Effector memory CD4-positive, alpha-beta T cell (primary cell): Measurements from ENCODE around the gene CLEC18C.
"Not testable (repeated sequence)": the region's sequence is repeated elsewhere in the genome, so short reads cannot be mapped to it uniquely, and the experiment has no call there.

Experiments
- DNase-seq, 3 donors: peaks; one replicate each; pipeline ENCODE4 v3.0.0-alpha.2; 2020
- H3K27ac ChIP-seq: 2 replicates; pipeline ENCODE4 v1.7.0; 2013; ENCODE audit warnings: mild to moderate bottlenecking, low read length, moderate library complexity; ENCODE audit not compliant: insufficient read depth, poor library complexity, severe bottlenecking
- H3K27me3 ChIP-seq: replicated peaks from 2 replicates; pipeline ENCODE4 v1.7.0; 2013; ENCODE audit warnings: mild to moderate bottlenecking, low read length; ENCODE audit not compliant: insufficient read depth, control insufficient read depth, poor library complexity, severe bottlenecking
- H3K36me3 ChIP-seq: 2 replicates; pipeline ENCODE4 v1.7.0; 2013; ENCODE audit warnings: mild to moderate bottlenecking, low read length, moderate library complexity; ENCODE audit not compliant: control insufficient read depth, insufficient read depth
- H3K4me1 ChIP-seq: 2 replicates; pipeline ENCODE4 v1.7.0; 2013; ENCODE audit warnings: low read length, mild to moderate bottlenecking; ENCODE audit not compliant: control insufficient read depth, insufficient read depth, poor library complexity, severe bottlenecking
- H3K4me3 ChIP-seq: 2 replicates; pipeline ENCODE4 v1.7.0; 2013; ENCODE audit warnings: low read length, low read depth, mild to moderate bottlenecking; ENCODE audit not compliant: insufficient read depth, poor library complexity, severe bottlenecking
- H3K9me3 ChIP-seq: 2 replicates; pipeline ENCODE4 v1.7.0; 2013; ENCODE audit warnings: mild to moderate bottlenecking, low read length, moderate library complexity; ENCODE audit not compliant: control insufficient read depth

The CLEC18C gene

DNA sequence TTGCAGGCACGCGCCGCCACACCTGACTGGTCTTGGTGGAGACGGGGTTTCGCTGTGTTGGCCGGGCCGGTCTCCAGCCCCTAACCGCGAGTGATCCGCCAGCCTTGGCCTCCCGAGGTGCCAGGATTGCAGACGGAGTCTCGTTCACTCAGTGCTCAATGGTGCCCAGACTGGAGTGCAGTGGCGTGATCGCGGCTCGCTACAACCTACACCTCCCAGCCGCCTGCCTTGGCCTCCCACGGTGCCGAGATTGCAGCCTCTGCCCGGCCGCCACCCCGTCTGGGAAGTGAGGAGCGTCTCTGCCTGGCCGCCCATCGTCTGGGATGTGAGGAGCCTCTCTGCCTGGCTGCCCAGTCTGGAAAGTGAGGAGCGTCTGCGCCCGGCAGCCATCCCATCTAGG, 30.4 kb downstream of the CLEC18C start:
- not testable (repeated sequence) for H3K4me3 ChIP-seq, H3K4me1 ChIP-seq, H3K36me3 ChIP-seq, DNase-seq, H3K9me3 ChIP-seq, H3K27ac ChIP-seq, H3K27me3 ChIP-seq

DNA sequence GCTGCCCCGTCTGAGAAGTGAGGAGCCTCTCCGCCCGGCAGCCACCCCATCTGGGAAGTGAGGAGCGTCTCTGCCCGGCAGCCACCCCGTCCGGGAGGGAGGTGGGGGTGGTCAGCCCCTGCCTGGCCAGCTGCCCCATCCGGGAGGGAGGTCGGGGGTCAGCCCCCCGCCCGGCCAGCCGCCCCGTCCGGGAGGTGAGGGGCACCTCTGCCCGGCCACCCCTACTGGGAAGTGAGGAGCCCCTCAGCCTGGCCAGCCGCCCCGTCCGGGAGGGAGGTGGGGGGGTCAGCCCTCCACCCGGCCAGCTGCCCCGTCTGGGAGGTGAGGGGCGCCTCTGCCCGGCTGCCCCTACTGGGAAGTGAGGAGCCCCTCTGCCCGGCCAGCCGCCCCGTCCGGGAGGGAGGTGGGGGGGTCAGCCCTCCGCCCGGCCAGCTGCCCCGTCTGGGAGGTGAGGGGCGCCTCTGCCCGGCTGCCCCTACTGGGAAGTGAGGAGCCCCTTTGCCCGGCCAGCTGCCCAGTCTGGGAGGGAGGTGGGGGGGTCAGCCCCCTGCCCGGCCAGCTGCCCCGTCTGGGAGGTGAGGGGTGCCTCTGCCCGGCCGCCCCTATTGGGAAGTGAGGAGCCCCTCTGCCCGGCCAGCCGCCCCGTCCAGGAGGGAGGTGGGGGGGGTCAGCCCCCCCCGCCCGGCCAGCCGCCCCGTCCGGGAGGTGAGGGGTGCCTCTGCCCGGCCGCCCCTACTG, 31.2 kb downstream of the CLEC18C start:
- H3K36me3 ChIP-seq, H3K9me3 ChIP-seq, DNase-seq, H3K4me3 ChIP-seq, H3K4me1 ChIP-seq, H3K27me3 ChIP-seq, H3K27ac ChIP-seq: not testable (repeated sequence)

DNA sequence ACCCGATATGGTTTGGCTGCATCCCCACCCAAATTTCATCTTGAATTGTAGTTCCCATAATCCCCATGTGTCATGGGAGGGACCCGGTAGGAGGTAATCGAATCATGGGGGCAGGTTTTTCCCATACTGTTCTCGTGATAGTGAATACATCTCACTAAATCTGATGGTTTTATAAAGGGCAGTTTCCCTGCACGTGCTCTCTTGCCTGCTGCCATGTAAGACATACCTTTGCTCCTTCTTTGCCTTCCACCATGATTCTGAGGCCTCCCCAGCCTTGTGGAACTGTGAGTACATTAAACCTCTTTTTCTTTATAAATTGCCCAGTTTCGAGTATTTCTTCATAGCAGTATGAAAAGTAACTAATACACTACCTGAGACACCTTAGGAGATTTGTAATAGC, 32.8 kb downstream of the CLEC18C start:
- H3K36me3 ChIP-seq, H3K4me3 ChIP-seq, H3K9me3 ChIP-seq, H3K27me3 ChIP-seq, H3K4me1 ChIP-seq, H3K27ac ChIP-seq, DNase-seq: not testable (repeated sequence)

DNA sequence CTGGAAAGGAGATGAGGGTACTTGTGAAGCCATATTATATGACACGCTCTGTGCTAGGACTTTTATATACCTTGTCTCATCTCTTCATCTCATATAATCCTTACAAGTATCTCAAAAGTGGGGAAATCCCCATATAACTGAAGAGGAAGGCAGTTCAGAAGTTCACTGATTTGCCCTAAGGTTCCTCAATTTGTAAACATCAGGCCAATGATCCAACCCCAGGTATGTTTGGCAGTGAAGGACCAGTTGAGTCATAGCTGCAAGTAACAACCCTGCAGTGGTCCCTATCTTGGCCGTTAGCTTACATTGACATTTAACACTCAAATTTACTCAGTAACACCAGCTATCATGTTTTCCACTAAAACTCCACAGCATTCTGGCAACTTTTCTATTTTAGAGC, 45.0 kb downstream of the CLEC18C start:
- H3K27me3 ChIP-seq, DNase-seq, H3K4me1 ChIP-seq, H3K36me3 ChIP-seq, H3K27ac ChIP-seq, H3K4me3 ChIP-seq, H3K9me3 ChIP-seq: not testable (repeated sequence)

DNA sequence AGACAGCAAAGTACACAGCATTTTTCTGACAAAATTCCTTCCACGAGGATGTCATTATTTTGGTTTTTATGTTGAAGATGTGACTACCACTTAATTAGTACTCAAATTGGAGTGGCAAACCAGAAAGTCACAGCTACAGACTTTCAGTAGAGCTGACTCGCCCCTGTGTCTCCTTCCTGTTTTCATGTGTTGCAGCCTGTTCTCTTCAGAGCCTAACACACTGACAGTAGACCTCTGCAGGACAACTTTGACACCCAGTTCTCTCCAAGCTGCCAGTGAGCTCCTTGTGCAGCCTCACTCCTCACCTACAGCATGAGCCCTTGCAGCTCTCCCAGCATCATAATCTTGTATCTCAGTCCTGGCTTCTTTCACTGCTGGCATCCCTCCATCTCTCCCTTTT, 49.0 kb downstream of the CLEC18C start:
- H3K27ac ChIP-seq, H3K9me3 ChIP-seq, H3K36me3 ChIP-seq, DNase-seq, H3K4me3 ChIP-seq, H3K4me1 ChIP-seq, H3K27me3 ChIP-seq: not testable (repeated sequence)

DNA sequence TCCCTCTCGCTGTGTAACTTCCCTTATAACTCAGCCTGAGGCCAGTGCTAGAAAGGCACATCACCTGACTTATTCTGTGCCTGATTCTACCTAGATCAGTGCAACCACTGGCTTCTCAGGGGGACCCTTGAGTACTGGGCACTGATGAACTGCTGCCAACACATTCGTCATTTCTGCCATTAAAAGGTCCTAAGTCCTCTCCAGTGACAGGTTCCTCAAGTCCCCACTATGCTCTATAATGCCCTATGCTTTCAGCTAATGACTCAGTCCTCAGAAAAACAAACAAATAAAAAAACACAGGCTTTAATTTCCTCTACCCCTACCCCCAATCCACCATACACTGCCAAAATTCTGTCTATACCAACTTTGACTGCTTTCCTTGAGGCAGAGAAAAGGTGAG, 49.6 kb downstream of the CLEC18C start:
- not testable (repeated sequence) for H3K27me3 ChIP-seq, H3K4me1 ChIP-seq, H3K4me3 ChIP-seq, H3K36me3 ChIP-seq, H3K27ac ChIP-seq, DNase-seq, H3K9me3 ChIP-seq

DNA sequence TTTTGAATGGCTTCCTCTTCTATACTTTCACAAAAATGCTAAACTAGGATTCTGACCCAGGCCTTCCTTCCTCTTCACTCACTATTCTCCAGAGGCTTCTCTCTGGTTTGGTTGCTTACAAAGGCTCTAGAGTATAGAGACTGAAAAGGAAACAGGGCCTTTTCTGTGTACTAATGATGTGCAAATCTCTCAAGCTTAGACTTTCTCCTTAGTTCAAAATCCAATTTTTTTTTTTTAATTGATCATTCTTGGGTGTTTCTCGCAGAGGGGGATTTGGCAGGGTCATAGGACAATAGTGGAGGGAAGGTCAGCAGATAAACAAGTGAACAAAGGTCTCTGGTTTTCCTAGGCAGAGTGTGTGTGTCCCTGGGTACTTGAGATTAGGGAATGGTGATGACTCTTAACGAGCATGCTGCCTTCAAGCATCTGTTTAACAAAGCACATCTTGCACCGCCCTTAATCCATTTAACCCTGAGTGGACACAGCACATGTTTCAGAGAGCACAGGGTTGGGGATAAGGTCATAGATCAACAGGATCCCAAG, 50.5 kb downstream of the CLEC18C start:
- not testable (repeated sequence) for DNase-seq, H3K36me3 ChIP-seq, H3K27ac ChIP-seq, H3K4me3 ChIP-seq, H3K27me3 ChIP-seq, H3K9me3 ChIP-seq, H3K4me1 ChIP-seq

DNA sequence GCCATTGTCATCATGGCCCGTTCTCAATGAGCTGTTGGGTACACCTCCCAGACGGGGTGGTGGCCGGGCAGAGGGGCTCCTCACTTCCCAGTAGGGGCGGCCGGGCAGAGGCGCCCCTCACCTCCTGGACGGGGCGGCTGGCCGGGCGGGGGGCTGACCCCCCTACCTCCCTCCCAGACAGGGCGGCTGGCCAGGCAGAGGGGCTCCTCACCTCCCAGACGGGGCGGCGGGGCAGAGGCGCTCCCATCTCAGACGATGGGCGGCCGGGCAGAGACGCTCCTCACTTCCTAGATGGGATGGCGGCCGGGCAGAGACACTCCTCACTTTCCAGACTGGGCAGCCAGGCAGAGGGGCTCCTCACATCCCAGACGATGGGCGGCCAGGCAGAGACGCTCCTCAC, 51.1 kb downstream of the CLEC18C start:
- H3K36me3 ChIP-seq, H3K27me3 ChIP-seq, DNase-seq, H3K9me3 ChIP-seq, H3K4me3 ChIP-seq, H3K27ac ChIP-seq, H3K4me1 ChIP-seq: not testable (repeated sequence)

DNA sequence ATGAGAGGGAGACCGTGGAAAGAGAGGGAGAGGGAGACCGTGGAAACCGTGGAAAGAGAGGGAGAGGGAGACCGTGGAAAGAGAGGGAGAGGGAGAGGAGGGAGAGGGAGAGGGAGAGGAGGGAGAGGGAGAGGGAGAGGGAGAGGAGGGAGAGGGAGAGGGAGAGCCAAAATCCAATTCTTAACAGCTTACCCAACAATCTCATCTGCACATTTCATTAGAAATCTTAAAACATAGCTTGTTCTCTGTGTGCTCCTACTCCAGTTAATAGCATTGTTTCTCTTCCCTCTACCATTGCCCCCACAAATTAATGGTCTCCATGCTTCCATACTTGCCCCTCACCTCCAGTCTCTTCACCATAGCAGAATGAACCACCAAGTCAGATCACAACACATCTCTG, 51.8 kb downstream of the CLEC18C start:
- DNase-seq, H3K36me3 ChIP-seq: not testable (repeated sequence)

DNA sequence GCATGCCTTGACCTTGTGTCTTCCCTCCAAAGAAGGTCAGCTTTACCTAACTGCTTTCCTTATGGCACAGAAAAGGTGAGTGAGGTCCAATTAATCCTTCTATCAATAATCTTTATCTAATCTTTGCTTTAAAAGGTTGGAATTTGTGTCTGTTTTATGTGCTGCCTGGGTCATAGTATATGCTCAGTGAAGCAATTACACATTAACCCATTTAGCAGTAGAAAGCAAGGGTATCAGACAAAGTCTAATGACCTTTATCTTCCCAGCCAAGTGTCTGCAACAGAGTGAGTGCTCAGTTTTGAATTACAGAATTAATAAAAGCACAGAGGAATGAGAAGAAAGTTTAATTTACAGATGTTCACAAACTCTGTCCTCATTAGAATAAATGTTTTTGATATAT, 52.4 kb downstream of the CLEC18C start:
- not testable (repeated sequence) for H3K4me1 ChIP-seq, H3K36me3 ChIP-seq, H3K9me3 ChIP-seq, DNase-seq, H3K27me3 ChIP-seq, H3K27ac ChIP-seq, H3K4me3 ChIP-seq

More for the DNA sequence above, 51.8 kb downstream of the CLEC18C start:
- not testable (repeated sequence) for H3K9me3 ChIP-seq, H3K4me3 ChIP-seq, H3K27ac ChIP-seq, H3K4me1 ChIP-seq, H3K27me3 ChIP-seq
